Measurements from ENCODE around the gene STT3A.

STT3A gene

DNA sequence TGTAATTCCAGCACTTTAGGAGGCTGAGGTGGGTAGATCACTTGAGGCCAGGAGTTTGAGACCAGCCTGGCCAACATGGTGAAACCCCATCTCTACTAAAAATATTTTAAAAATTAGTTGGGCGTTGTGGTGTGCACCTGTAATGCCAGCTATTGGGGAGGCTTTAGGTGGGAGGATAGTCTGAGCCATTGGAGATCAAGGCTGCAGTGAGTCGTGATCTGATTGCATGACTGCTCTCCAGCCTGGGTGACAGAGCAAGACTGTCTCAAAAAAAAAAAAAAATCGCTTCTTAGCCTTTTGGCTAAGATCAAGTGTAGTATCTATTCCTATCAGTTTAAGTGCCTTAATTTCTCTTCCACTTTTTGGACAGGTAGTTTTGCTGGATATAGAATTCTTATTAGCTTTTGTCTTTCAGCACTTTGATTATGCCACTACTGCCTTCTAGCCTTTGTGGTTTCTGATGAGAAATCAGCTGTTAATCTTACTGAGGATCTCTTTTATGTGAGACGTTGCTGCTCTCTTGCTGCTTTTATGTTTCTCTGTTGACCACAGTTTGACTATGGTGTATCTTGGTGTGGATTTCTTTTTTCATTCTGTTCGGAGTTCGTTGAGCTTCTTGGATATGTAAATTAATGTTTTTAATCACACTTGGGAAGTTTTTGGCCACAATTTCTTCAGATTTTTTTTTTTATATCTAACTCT, 57.0 kb downstream of the STT3A start:
- DNase-seq: no peak
- H2AFZ ChIP-seq (ENCODE audit: low read length): no peak overlapping the region
- H3K79me2 ChIP-seq (ENCODE audit: low read length): peaks cover 49% of the 10 kb centered on the region
- no peaks in the 10 kb centered on the region for H3K27me3 ChIP-seq (replicated peaks; ENCODE audit: insufficient read depth, low read length)
- peaks cover 6% of the 10 kb centered on the region; the same call in 1 of the 2 replicates for H3K36me3 ChIP-seq (replicated peaks; ENCODE audit: insufficient read depth, low read length)
- TF ChIP-seq EZH2 (optimal IDR thresholded peaks at IDR 0.05; ENCODE audit: low read depth, low read length) (no peak), EZH2phosphoT487 (IDR thresholded peaks at IDR 0.05; ENCODE audit: low read length) (no peak)
- TF ChIP-seq, protein P1, sequence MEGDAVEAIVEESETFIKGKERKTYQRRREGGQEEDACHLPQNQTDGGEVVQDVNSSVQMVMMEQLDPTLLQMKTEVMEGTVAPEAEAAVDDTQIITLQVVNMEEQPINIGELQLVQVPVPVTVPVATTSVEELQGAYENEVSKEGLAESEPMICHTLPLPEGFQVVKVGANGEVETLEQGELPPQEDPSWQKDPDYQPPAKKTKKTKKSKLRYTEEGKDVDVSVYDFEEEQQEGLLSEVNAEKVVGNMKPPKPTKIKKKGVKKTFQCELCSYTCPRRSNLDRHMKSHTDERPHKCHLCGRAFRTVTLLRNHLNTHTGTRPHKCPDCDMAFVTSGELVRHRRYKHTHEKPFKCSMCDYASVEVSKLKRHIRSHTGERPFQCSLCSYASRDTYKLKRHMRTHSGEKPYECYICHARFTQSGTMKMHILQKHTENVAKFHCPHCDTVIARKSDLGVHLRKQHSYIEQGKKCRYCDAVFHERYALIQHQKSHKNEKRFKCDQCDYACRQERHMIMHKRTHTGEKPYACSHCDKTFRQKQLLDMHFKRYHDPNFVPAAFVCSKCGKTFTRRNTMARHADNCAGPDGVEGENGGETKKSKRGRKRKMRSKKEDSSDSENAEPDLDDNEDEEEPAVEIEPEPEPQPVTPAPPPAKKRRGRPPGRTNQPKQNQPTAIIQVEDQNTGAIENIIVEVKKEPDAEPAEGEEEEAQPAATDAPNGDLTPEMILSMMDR (IDR thresholded peaks at IDR 0.05; ENCODE audit: low read length): no peak
- H3K4me2 ChIP-seq (ENCODE audit: low read depth, low read length): no peak overlapping the region
- no peaks in the 10 kb centered on the region for H3K9me3 ChIP-seq (replicated peaks; ENCODE audit: insufficient read depth, low read length)
- no peaks in the 10 kb centered on the region for H3F3A ChIP-seq (ENCODE audit: insufficient read depth, low read length)
- H3K4me3 ChIP-seq (ENCODE audit: low read length): no peak overlapping the region
- H3K9ac ChIP-seq (ENCODE audit: low read length): no peak overlapping the region
- no peak overlapping the region for H3K27ac ChIP-seq (ENCODE audit: low read length)
- no peaks in the 10 kb centered on the region for H3K4me1 ChIP-seq (ENCODE audit: low read length)
- no peaks in the 10 kb centered on the region for H3K9me2 ChIP-seq (replicated peaks; ENCODE audit: insufficient read depth, low read length)
- H4K20me1 ChIP-seq (ENCODE audit: insufficient read depth, low read length): no peaks in the 10 kb centered on the region

DNA sequence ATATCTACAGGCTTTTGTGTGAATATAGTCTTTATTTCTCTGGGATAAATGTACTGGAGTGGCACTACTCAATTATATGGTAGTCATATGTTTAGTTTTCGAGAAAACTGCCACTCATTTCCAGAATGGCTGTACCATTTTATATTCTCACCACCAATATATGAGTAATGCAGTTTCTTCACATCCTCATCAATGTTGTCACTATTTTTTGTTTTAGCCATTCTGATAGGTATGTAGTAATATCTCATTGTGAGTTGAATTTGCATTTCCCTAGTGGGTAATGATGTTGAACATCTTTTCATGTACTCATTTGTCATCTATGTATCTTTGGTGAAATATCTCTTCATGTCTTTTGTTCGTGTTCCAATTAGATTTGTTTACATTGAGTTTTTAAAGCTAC, 70.0 kb downstream of the STT3A start:
- H3K9me3 ChIP-seq (replicated peaks; ENCODE audit: insufficient read depth, low read length): no peaks in the 10 kb centered on the region
- no peak overlapping the region for H3K4me2 ChIP-seq (ENCODE audit: low read depth, low read length)
- 0 out of 2 replicates have a peak, but pooled peaks cover 3% of the 10 kb centered on the region for H4K20me1 ChIP-seq (ENCODE audit: insufficient read depth, low read length)
- H3K27me3 ChIP-seq (replicated peaks; ENCODE audit: insufficient read depth, low read length): no peaks in the 10 kb centered on the region
- no peaks in the 10 kb centered on the region; the same call in 1 of the 2 replicates for H3K36me3 ChIP-seq (replicated peaks; ENCODE audit: insufficient read depth, low read length)
- H2AFZ ChIP-seq (ENCODE audit: low read length): no peak overlapping the region
- no peak overlapping the region for H3K4me3 ChIP-seq (ENCODE audit: low read length)
- no peaks in the 10 kb centered on the region for H3K4me1 ChIP-seq (ENCODE audit: low read length)
- TF ChIP-seq, protein P1 (IDR thresholded peaks at IDR 0.05; ENCODE audit: low read length): no peak
- TF ChIP-seq EZH2 (optimal IDR thresholded peaks at IDR 0.05; ENCODE audit: low read depth, low read length): no peak
- TF ChIP-seq EZH2phosphoT487 (IDR thresholded peaks at IDR 0.05; ENCODE audit: low read length): no peak
- H3K9ac ChIP-seq (ENCODE audit: low read length): no peak overlapping the region
- peaks cover 21% of the 10 kb centered on the region for H3K79me2 ChIP-seq (ENCODE audit: low read length)
- no peaks in the 10 kb centered on the region for H3F3A ChIP-seq (ENCODE audit: insufficient read depth, low read length)
- DNase-seq: no peak
- H3K27ac ChIP-seq (ENCODE audit: low read length): no peak overlapping the region
- H3K9me2 ChIP-seq (replicated peaks; ENCODE audit: insufficient read depth, low read length): no peaks in the 10 kb centered on the region

DNA sequence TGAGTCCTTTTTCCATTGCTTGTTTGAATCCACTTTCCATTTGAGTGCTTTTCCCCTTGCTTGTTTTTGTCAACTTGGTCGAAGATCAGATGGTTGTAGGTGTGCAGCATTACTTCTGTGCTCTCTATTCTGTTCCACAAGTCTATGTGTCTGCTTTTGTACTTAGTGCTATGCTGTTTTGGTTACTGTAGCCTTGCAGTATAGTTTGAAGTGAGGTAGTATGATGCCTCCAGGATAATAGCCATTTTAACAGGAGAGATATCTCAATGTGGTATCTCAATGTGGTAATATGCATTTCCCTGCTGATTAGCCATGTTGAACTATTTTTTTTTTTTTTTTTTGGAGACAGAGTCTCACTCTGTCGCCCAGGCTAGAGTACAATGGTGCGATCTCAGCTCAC, 71.3 kb downstream of the STT3A start:
- H3K27ac ChIP-seq (ENCODE audit: low read length): no peak overlapping the region
- no peaks in the 10 kb centered on the region for H3K9me2 ChIP-seq (replicated peaks; ENCODE audit: insufficient read depth, low read length)
- no peak for DNase-seq
- no peaks in the 10 kb centered on the region for H3K27me3 ChIP-seq (replicated peaks; ENCODE audit: insufficient read depth, low read length)
- no peak overlapping the region for H2AFZ ChIP-seq (ENCODE audit: low read length)
- no peak overlapping the region for H3K4me3 ChIP-seq (ENCODE audit: low read length)
- H3K36me3 ChIP-seq (replicated peaks; ENCODE audit: insufficient read depth, low read length): no peaks in the 10 kb centered on the region; the same call in 1 of the 2 replicates
- H3K79me2 ChIP-seq (ENCODE audit: low read length): peaks cover 21% of the 10 kb centered on the region
- no peaks in the 10 kb centered on the region for H3K4me1 ChIP-seq (ENCODE audit: low read length)
- 0 out of 2 replicates have a peak, but pooled peaks cover 3% of the 10 kb centered on the region for H4K20me1 ChIP-seq (ENCODE audit: insufficient read depth, low read length)
- no peak overlapping the region for H3K4me2 ChIP-seq (ENCODE audit: low read depth, low read length)
- no peak overlapping the region for H3K9ac ChIP-seq (ENCODE audit: low read length)
- H3K9me3 ChIP-seq (replicated peaks; ENCODE audit: insufficient read depth, low read length): no peaks in the 10 kb centered on the region
- no peaks in the 10 kb centered on the region for H3F3A ChIP-seq (ENCODE audit: insufficient read depth, low read length)
- TF ChIP-seq EZH2 (optimal IDR thresholded peaks at IDR 0.05; ENCODE audit: low read depth, low read length): no peak
- no peak for TF ChIP-seq EZH2phosphoT487 (IDR thresholded peaks at IDR 0.05; ENCODE audit: low read length)
- TF ChIP-seq, protein P1 (IDR thresholded peaks at IDR 0.05; ENCODE audit: low read length): no peak
